Liver (tissue), 3 donors: ENCODE data around the gene KRTAP4-2.

Source experiments
- TAF1 ChIP-seq: conservative IDR thresholded peaks from 2 replicates; pipeline ENCODE4 v1.6.1; 2016; ENCODE audit warnings: antibody characterized with exemption, mild to moderate bottlenecking
- TF ChIP-seq, protein P1 (sequence below): fragments of 150-350 bp; IDR thresholded peaks from 2 replicates; pipeline ENCODE4 v1.5.1; 2017; ENCODE audit warnings: improper control_type of control experiment, low read depth, low read length; ENCODE audit not compliant: missing input control
- donor health status: healthy.
- donor health status: healthy.

DNA sequence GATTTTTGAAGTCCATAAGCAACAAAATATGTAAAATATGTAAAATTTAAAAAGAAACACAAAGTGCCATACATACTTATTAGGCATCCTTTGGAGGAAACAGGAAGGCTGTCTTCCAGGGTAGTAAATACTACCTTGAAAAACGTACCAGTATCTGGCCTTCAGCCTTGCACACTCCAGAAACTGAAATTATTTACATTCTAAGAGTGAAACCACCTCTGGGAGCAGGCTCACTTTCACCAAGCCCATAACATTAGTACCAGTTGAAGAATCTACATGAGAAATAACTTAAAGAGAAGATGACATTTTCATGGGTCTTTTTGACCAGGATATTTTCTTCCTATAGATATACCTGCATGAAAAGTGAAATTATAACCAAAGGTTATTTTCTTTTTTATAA, 18.0 kb upstream of the KRTAP4-2 start:
- TF ChIP-seq, protein P1, sequence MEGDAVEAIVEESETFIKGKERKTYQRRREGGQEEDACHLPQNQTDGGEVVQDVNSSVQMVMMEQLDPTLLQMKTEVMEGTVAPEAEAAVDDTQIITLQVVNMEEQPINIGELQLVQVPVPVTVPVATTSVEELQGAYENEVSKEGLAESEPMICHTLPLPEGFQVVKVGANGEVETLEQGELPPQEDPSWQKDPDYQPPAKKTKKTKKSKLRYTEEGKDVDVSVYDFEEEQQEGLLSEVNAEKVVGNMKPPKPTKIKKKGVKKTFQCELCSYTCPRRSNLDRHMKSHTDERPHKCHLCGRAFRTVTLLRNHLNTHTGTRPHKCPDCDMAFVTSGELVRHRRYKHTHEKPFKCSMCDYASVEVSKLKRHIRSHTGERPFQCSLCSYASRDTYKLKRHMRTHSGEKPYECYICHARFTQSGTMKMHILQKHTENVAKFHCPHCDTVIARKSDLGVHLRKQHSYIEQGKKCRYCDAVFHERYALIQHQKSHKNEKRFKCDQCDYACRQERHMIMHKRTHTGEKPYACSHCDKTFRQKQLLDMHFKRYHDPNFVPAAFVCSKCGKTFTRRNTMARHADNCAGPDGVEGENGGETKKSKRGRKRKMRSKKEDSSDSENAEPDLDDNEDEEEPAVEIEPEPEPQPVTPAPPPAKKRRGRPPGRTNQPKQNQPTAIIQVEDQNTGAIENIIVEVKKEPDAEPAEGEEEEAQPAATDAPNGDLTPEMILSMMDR: no peak
- TF ChIP-seq TAF1: no peak
